ENCODE data around the gene SPECC1L. TPM values are rescaled to one million over a fixed set of nuclear protein-coding genes. Genes with fewer than 3 reads are reported as not detected.
"Not testable (repeated sequence)": the region's sequence is repeated elsewhere in the genome, so short reads cannot be mapped to it uniquely, and the experiment has no call there.

SPECC1L gene
- total RNA-seq, 1 experiment from 2014 or later = 35.1 TPM

DNA sequence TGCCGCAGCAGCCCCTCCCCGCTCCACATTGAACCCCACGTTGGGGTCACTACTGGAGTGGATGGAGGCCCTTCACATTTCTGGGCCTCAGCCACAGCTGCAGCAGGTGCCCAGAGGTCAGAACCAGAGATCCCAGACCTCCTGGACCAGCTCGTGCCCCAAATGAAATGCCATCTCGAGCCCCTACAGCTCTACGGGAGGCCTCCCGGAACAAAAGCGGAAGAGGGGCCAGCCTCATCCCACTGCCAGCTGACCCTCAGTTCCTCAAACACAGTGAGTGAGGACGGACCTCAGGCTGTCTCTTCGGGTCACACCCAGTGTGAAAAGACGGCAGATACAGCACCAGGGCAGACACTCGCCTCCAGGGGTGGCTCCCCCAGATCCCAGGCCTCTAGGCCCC is 17.5 kb upstream of the SPECC1L start:
- not testable (repeated sequence) for H3K4me1 ChIP-seq (ENCODE audit: low read length); H4K20me1 ChIP-seq (ENCODE audit: insufficient read depth, low read depth, low read length); H3K9me2 ChIP-seq (replicated peaks; ENCODE audit: insufficient read depth, low read length); H3K4me2 ChIP-seq (ENCODE audit: low read depth, low read length, poor library complexity, severe bottlenecking); H3K27me3 ChIP-seq (ENCODE audit: low read length); H3K27ac ChIP-seq (ENCODE audit: low read length); H3K79me2 ChIP-seq (ENCODE audit: low read length); H3K4me3 ChIP-seq (ENCODE audit: low read length); H3K9ac ChIP-seq (ENCODE audit: low read length); DNase-seq; H3K36me3 ChIP-seq (ENCODE audit: insufficient read depth, low read length); H3K9me3 ChIP-seq (ENCODE audit: low read length); H2AFZ ChIP-seq (ENCODE audit: low read length)

DNA sequence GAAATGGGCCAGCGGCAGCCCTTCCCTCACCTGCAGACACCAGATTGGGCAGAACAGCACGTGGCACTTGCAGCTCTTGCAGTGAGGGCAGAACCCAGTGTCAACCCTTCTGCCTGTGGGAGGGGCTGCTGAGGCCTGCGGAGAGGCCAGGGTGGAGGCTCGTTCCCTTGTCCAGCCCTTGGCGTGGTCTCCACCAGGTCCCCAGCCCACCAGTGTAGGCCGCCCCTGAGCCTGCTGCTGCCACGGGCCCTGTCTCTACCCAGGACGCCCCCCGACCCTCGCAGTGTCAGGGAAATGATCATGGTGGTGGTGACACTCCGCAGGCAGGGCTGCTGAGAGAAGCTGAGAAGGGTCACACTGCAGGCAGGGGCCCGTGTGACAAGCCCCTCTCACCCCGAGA is 14.5 kb upstream of the SPECC1L start:
- not testable (repeated sequence) for H2AFZ ChIP-seq (ENCODE audit: low read length); H3K36me3 ChIP-seq (ENCODE audit: insufficient read depth, low read length); H3K27ac ChIP-seq (ENCODE audit: low read length); H3K27me3 ChIP-seq (ENCODE audit: low read length); H3K4me3 ChIP-seq (ENCODE audit: low read length); H3K4me1 ChIP-seq (ENCODE audit: low read length); H4K20me1 ChIP-seq (ENCODE audit: insufficient read depth, low read depth, low read length); DNase-seq; H3K9me2 ChIP-seq (replicated peaks; ENCODE audit: insufficient read depth, low read length); H3K9me3 ChIP-seq (ENCODE audit: low read length); H3K79me2 ChIP-seq (ENCODE audit: low read length); H3K9ac ChIP-seq (ENCODE audit: low read length); H3K4me2 ChIP-seq (ENCODE audit: low read depth, low read length, poor library complexity, severe bottlenecking)

DNA sequence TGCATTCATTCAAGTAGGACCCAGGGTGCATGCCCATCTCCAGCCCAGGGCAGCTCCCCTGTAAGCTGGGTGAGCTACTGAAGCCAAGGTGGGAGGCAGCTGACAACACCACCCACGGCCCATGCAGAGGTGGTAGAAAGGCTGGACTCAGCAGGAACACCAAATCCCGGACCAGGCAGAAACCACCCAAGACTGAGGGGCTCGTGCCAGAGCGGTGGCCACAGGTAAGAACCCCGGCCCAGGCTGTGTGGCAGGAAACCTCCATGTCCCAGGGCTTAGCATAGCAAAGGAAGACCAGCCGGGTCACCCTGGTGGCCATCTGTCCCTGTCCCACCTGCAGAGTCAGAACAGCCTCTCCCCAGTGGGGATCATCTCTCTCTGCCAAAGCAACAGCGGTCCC is 13.9 kb upstream of the SPECC1L start:
- not testable (repeated sequence) for DNase-seq; H3K79me2 ChIP-seq (ENCODE audit: low read length); H4K20me1 ChIP-seq (ENCODE audit: insufficient read depth, low read depth, low read length); H3K4me3 ChIP-seq (ENCODE audit: low read length); H3K27ac ChIP-seq (ENCODE audit: low read length); H3K36me3 ChIP-seq (ENCODE audit: insufficient read depth, low read length); H3K27me3 ChIP-seq (ENCODE audit: low read length); H3K9me2 ChIP-seq (replicated peaks; ENCODE audit: insufficient read depth, low read length); H3K4me2 ChIP-seq (ENCODE audit: low read depth, low read length, poor library complexity, severe bottlenecking); H2AFZ ChIP-seq (ENCODE audit: low read length); H3K4me1 ChIP-seq (ENCODE audit: low read length); H3K9ac ChIP-seq (ENCODE audit: low read length); H3K9me3 ChIP-seq (ENCODE audit: low read length)

DNA sequence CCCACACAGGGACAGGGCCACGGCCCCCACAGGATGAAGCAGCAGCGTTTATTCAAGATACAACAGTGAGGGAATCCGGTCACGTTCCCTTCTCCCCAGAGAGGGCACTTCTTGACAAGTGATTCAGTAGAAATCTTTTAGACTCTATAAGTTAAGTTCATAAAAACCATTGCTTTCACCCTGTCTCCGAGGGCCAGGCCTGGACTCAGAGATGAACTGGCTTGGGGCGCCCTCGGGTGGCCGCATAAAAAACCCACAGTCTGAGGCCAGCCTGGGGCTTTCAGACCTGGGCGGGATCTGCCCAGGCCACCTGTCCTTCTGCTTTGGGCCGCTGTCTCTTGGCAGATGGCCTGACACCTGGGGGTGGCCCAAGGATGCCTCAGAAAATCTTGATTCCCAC is 11.2 kb upstream of the SPECC1L start:
- H3K4me2 ChIP-seq (ENCODE audit: low read depth, low read length, poor library complexity, severe bottlenecking); H3K9me3 ChIP-seq (ENCODE audit: low read length); H4K20me1 ChIP-seq (ENCODE audit: insufficient read depth, low read depth, low read length); H3K27me3 ChIP-seq (ENCODE audit: low read length); H3K27ac ChIP-seq (ENCODE audit: low read length); H2AFZ ChIP-seq (ENCODE audit: low read length); H3K9ac ChIP-seq (ENCODE audit: low read length); H3K4me1 ChIP-seq (ENCODE audit: low read length); H3K9me2 ChIP-seq (replicated peaks; ENCODE audit: insufficient read depth, low read length); H3K4me3 ChIP-seq (ENCODE audit: low read length); H3K79me2 ChIP-seq (ENCODE audit: low read length); H3K36me3 ChIP-seq (ENCODE audit: insufficient read depth, low read length): not testable (repeated sequence)
- peak; percentile 86 for DNase-seq

DNA sequence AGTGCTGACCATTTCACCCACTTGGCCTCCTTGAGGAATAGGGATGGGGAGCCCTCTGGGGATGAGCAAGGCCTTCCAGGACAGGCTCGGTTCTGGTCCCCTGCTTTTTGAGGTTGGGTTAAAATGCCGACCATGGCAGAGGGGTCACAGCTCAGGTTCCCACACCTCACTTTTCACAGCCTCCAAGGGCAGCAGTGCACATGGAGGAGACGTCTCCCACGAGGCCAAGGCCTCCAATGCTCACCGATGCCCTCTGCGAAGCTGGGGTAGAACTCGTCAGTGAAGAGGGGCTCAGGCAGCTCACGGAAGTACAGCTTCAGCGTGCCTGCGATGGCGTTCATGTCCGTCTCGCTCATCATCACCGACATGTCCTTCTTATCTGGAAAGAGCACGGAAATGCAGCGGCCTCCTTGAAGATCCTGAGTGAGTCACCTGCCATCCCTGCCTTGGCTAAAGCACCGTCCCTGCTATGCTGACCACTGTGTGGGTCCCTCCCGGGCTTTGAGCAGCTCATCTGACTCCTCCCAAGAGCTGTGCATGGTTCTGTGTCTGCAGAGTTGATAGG is 8.4 kb upstream of the SPECC1L start:
- H3K27ac ChIP-seq (ENCODE audit: low read length); H3K4me2 ChIP-seq (ENCODE audit: low read depth, low read length, poor library complexity, severe bottlenecking); H3K4me3 ChIP-seq (ENCODE audit: low read length); H3K36me3 ChIP-seq (ENCODE audit: insufficient read depth, low read length); H3K9ac ChIP-seq (ENCODE audit: low read length); H3K27me3 ChIP-seq (ENCODE audit: low read length); H3K9me3 ChIP-seq (ENCODE audit: low read length); H3K79me2 ChIP-seq (ENCODE audit: low read length); H4K20me1 ChIP-seq (ENCODE audit: insufficient read depth, low read depth, low read length); H2AFZ ChIP-seq (ENCODE audit: low read length); H3K9me2 ChIP-seq (replicated peaks; ENCODE audit: insufficient read depth, low read length): not testable (repeated sequence)
- H3K4me1 ChIP-seq (ENCODE audit: low read length) = peaks cover 21% of the 10 kb centered on the region
- peak; percentile 34 for DNase-seq

DNA sequence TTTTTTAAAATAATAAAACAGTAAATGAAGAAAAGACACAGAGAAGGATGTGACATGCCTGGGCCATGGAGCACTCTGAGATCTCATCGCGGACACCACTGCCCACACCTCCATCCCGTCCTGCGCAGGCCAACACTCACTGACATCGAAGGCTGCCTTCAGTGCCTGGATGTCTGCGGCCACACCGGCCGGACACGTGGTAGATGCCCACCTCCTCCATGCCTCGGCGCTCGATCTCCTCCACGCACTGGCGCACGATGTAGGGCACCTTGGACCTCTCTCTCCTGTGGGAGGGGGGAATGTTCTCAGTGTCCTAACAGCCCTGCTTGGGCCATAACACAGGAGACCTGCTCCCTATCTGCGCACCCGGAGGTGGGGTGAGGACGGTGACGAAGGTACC is 7.2 kb upstream of the SPECC1L start:
- H3K9me3 ChIP-seq (ENCODE audit: low read length); H3K79me2 ChIP-seq (ENCODE audit: low read length); H4K20me1 ChIP-seq (ENCODE audit: insufficient read depth, low read depth, low read length); H3K36me3 ChIP-seq (ENCODE audit: insufficient read depth, low read length); H3K9me2 ChIP-seq (replicated peaks; ENCODE audit: insufficient read depth, low read length); H3K9ac ChIP-seq (ENCODE audit: low read length); DNase-seq; H3K27me3 ChIP-seq (ENCODE audit: low read length); H3K4me3 ChIP-seq (ENCODE audit: low read length); H3K27ac ChIP-seq (ENCODE audit: low read length); H2AFZ ChIP-seq (ENCODE audit: low read length); H3K4me2 ChIP-seq (ENCODE audit: low read depth, low read length, poor library complexity, severe bottlenecking): not testable (repeated sequence)
- H3K4me1 ChIP-seq (ENCODE audit: low read length) = peaks cover 21% of the 10 kb centered on the region

DNA sequence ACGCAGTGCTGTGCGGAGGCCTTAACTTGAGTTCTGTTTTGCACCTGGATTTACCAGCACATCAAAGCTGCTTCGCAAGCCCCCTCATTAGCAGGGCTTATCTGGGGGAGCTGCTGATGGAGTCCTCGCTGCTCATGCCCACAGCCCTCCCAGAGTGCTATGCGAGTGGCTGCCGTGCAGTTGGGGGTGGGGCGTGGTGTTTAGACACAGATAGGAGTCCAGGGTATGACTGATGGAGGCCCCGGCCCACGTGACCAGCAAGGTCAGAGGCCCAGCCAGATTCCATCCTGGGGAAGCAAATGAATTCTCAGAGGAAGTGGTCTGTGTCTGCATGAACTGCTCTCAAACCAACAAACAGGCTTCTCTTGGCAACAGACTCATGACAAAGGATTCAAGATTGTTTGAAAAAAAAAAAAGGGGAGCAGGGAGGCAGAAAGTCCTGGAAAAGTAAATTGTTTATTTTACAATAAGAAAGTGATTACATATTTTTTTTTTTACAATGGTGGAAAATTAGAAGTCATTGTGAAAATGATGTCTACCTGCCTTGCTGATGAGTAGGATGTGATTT is 6.2 kb upstream of the SPECC1L start:
- not testable (repeated sequence) for H2AFZ ChIP-seq (ENCODE audit: low read length); H3K9me2 ChIP-seq (replicated peaks; ENCODE audit: insufficient read depth, low read length); H3K79me2 ChIP-seq (ENCODE audit: low read length); H3K9ac ChIP-seq (ENCODE audit: low read length); H3K9me3 ChIP-seq (ENCODE audit: low read length); H3K36me3 ChIP-seq (ENCODE audit: insufficient read depth, low read length); H3K4me3 ChIP-seq (ENCODE audit: low read length); H4K20me1 ChIP-seq (ENCODE audit: insufficient read depth, low read depth, low read length); DNase-seq; H3K27me3 ChIP-seq (ENCODE audit: low read length); H3K27ac ChIP-seq (ENCODE audit: low read length)
- H3K4me1 ChIP-seq (ENCODE audit: low read length) = peaks cover 21% of the 10 kb centered on the region
- peak overlapping the region; percentile 40 for H3K4me2 ChIP-seq (ENCODE audit: low read depth, low read length, poor library complexity, severe bottlenecking)

DNA sequence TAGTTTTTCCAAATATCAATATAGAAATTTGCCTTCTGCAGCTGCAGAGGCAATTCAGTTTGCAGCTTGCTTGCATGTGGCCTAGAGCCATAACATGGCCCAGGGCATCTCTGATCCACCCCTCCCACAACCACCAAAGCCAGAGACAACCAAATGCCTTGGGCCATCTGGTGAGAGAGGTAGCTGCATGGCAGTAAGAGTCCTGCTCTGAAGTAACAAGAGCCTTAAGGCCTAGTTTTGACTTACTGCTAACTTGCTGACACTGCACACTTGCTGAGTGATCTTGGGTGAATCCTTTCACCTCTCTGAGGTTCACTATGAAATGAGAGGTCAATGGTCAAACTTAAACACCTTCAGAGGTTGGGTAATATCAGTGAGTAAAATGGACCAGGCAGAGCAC is 4.9 kb upstream of the SPECC1L start:
- peaks cover 24% of the 10 kb centered on the region for H3K4me1 ChIP-seq (ENCODE audit: low read length)
- no peaks in the 10 kb centered on the region for H3K36me3 ChIP-seq (ENCODE audit: insufficient read depth, low read length)
- no peak overlapping the region for H3K27ac ChIP-seq (ENCODE audit: low read length)
- no peaks in the 10 kb centered on the region for H4K20me1 ChIP-seq (ENCODE audit: insufficient read depth, low read depth, low read length)
- H3K9ac ChIP-seq (ENCODE audit: low read length) = no peak overlapping the region
- no peak overlapping the region for H2AFZ ChIP-seq (ENCODE audit: low read length)
- H3K9me3 ChIP-seq (ENCODE audit: low read length) = no peaks in the 10 kb centered on the region
- H3K4me2 ChIP-seq (ENCODE audit: low read depth, low read length, poor library complexity, severe bottlenecking) = no peak overlapping the region
- peaks cover under 1% of the 10 kb centered on the region for H3K79me2 ChIP-seq (ENCODE audit: low read length)
- H3K9me2 ChIP-seq (replicated peaks; ENCODE audit: insufficient read depth, low read length) = no peaks in the 10 kb centered on the region
- H3K4me3 ChIP-seq (ENCODE audit: low read length) = no peak overlapping the region
- no peaks in the 10 kb centered on the region for H3K27me3 ChIP-seq (ENCODE audit: low read length)
- DNase-seq = peak; percentile 41

DNA sequence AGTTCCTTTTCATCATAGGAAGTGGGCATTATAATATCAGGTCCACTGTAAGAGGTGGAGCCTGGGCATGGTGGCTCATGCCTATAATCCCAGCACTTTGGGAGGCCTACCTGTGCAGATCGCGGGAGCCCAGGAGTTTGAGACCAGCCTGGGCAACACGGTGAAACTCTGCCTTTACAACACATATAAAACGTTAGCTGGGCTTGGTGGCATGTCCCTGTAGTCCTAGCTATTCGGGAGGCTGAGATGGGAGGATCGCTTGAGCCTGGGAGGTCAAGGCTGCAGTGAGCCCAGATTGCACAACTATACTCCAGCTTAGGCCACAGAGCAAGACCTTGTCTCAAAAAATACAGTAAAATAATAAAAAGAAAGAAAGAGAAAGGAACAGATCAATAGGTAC is 4.1 kb upstream of the SPECC1L start:
- H2AFZ ChIP-seq (ENCODE audit: low read length); DNase-seq; H3K9me3 ChIP-seq (ENCODE audit: low read length); H3K36me3 ChIP-seq (ENCODE audit: insufficient read depth, low read length); H3K9ac ChIP-seq (ENCODE audit: low read length); H3K4me3 ChIP-seq (ENCODE audit: low read length); H3K79me2 ChIP-seq (ENCODE audit: low read length); H3K27ac ChIP-seq (ENCODE audit: low read length); H4K20me1 ChIP-seq (ENCODE audit: insufficient read depth, low read depth, low read length); H3K9me2 ChIP-seq (replicated peaks; ENCODE audit: insufficient read depth, low read length); H3K4me2 ChIP-seq (ENCODE audit: low read depth, low read length, poor library complexity, severe bottlenecking); H3K27me3 ChIP-seq (ENCODE audit: low read length): not testable (repeated sequence)
- H3K4me1 ChIP-seq (ENCODE audit: low read length) = peaks cover 24% of the 10 kb centered on the region
